Muscle layer of duodenum (tissue), 2 donors: Measurements from ENCODE around the gene LRRC38.

Source experiments
- H3K27ac ChIP-seq: one replicate; pipeline ENCODE4 v1.7.0; 2013; ENCODE audit warnings: mild to moderate bottlenecking, low read length
- H3K27me3 ChIP-seq: one replicate; pipeline ENCODE4 v1.7.0; 2013; ENCODE audit warnings: low read depth, mild to moderate bottlenecking, control low read depth, low read length
- H3K36me3 ChIP-seq, 2 donors: one replicate each; pipeline ENCODE4 v1.7.0; 2013; ENCODE audit warnings: low read length in 2 of 2, control low read depth in 1 of 2, mild to moderate bottlenecking in 1 of 2; ENCODE audit not compliant: insufficient read depth in 2 of 2, control insufficient read depth in 1 of 2
- H3K4me1 ChIP-seq, 2 donors: one replicate each; pipeline ENCODE4 v1.7.0; 2013; ENCODE audit warnings: low read length in 2 of 2, mild to moderate bottlenecking in 2 of 2, control low read depth in 1 of 2, moderate library complexity in 1 of 2; ENCODE audit not compliant: insufficient read depth in 2 of 2, control insufficient read depth in 1 of 2
- H3K4me3 ChIP-seq, 2 donors: one replicate each; pipeline ENCODE4 v1.7.0; 2013; ENCODE audit warnings: low read length in 2 of 2, low read depth in 1 of 2, mild to moderate bottlenecking in 1 of 2
- H3K9me3 ChIP-seq, 2 donors: one replicate each; pipeline ENCODE4 v1.7.0; 2013; ENCODE audit warnings: low read length in 2 of 2, control low read depth in 1 of 2, mild to moderate bottlenecking in 1 of 2; ENCODE audit not compliant: control insufficient read depth in 1 of 2
- donor health status: healthy.

Gene LRRC38

DNA sequence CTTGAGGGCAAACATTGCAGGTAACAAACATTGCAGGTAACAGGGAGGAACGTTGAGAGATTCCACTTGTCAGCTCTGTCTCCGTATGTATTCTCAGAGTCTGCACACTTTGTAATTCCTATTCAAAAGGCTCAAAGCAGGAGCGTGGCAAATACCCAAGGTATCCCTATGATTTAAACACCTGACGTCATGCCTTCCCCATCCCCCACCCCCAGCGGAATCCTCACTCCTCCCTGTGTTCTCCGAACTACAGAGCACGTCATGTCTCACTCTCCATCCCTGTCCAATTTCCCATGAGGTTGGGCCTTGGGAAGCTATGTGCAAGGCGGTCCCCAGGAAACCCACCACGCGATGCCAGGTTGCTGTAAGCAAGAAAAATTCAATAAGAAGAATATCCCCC, 2.8 kb upstream of the LRRC38 start:
- Histone ChIP-seq H3K27ac (no peak overlapping the region), H3K4me3 (no peak overlapping the region), H3K27me3 (peaks cover 29% of the 10 kb centered on the region), H3K9me3 (peaks cover 3 to 6% of the 10 kb centered on the region in 2 donors), H3K4me1 (peaks cover 0 to 12% of the 10 kb centered on the region in 2 donors), H3K36me3 (no peaks in the 10 kb centered on the region)

DNA sequence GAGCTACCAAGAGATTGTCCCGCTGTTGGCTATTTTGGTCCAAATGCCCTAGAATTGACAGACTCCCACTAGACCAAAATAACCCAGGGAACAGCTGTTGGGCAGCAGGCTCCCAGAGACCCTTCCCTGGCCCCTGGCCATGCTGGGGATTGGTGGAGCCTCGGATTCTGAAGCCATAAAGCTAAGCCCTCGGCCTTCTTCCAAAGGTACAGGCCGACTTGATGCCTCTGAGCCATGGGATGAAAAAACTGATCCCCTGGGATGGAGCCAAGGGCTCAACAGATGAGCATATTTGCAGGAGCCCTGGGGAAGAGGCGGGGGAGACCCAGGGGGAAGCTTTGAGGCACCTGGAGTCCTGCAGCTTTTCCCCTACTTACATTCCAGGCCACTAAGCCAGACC, 1.0 kb upstream of the LRRC38 start:
- Histone ChIP-seq H3K4me1 (peaks cover 0 to 12% of the 10 kb centered on the region in 2 donors), H3K4me3 (no peak overlapping the region), H3K27ac (no peak overlapping the region), H3K36me3 (no peaks in the 10 kb centered on the region), H3K9me3 (peaks cover 3 to 6% of the 10 kb centered on the region in 2 donors), H3K27me3 (peaks cover 33% of the 10 kb centered on the region)

- no peak overlapping the region for H3K4me3 ChIP-seq
- no peak overlapping the region for H3K27ac ChIP-seq
- H3K36me3 ChIP-seq, result no peaks in the 10 kb centered on the region
- H3K4me1 ChIP-seq, result peaks cover 0 to 12% of the 10 kb centered on the region in 2 donors
- peaks cover 33% of the 10 kb centered on the region for H3K27me3 ChIP-seq
- H3K9me3 ChIP-seq, result no peaks in the 10 kb centered on the region
These were observed 524 bp downstream of the LRRC38 start for GRCh38 chr1:13513063-13513894.

DNA sequence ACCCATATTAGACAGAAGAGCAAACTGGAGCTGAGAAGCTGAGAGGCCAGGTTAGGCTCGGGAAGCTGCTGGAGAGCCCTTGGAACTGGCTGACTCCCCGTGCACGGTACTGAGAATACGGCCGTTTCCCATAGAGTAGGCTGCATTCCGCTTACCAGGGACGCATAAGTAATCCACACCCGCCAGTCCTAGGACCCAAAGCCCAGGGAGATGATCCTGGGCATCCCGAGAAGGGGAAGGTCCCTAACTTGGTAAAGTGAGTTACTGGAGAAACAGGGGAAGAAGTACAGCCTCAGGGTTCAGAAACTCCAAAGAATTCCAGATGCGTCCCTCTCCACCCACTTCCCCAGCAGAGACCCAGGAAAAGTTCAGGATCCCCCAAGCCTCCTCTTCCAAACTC, 1.3 kb downstream of the LRRC38 start:
- no peak overlapping the region for H3K4me3 ChIP-seq
- H3K9me3 ChIP-seq, result no peaks in the 10 kb centered on the region
- H3K27ac ChIP-seq, result no peak overlapping the region
- no peaks in the 10 kb centered on the region for H3K36me3 ChIP-seq
- peaks cover 29% of the 10 kb centered on the region for H3K27me3 ChIP-seq
- H3K4me1 ChIP-seq, result peaks cover 0 to 12% of the 10 kb centered on the region in 2 donors

DNA sequence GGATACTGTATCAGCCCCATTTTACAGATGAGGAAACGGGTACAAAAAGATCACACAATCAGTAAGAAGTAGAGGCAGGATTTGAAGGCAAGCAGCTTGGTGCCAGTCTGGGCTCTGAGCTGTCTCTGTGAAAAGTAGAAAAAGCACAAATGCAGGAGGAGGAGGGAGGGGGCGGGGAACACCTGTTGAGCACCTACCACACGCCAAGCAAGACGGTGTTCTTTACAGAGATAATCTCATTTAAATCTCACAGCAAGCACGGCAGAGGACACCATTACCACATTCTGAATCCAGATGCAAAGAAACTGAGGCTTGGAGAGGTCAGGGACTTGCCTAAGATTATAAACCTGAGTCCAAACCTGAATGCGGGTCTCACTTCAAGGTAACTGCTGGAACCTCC, 3.3 kb downstream of the LRRC38 start:
- no peaks in the 10 kb centered on the region for H3K9me3 ChIP-seq
- no peak overlapping the region for H3K4me3 ChIP-seq
- peaks cover 0 to 12% of the 10 kb centered on the region in 2 donors for H3K4me1 ChIP-seq
- H3K27me3 ChIP-seq, result peaks cover 29% of the 10 kb centered on the region
- H3K27ac ChIP-seq, result no peak overlapping the region
- H3K36me3 ChIP-seq, result no peaks in the 10 kb centered on the region

GRCh38 chr1:13507075-13507474, 6.7 kb downstream of the LRRC38 start:
- no peaks in the 10 kb centered on the region for H3K4me1 ChIP-seq
- H3K27me3 ChIP-seq, result peaks cover 12% of the 10 kb centered on the region
- H3K4me3 ChIP-seq, result no peak overlapping the region
- H3K9me3 ChIP-seq, result no peaks in the 10 kb centered on the region
- H3K27ac ChIP-seq, result no peak overlapping the region
- no peaks in the 10 kb centered on the region for H3K36me3 ChIP-seq

- Histone ChIP-seq H3K4me1 (no peaks in the 10 kb centered on the region), H3K4me3 (no peak overlapping the region), H3K9me3 (no peaks in the 10 kb centered on the region), H3K27me3 (peaks cover 4% of the 10 kb centered on the region), H3K36me3 (no peaks in the 10 kb centered on the region), H3K27ac (no peak overlapping the region)
These were observed 8.8 kb downstream of the LRRC38 start for GRCh38 chr1:13505020-13505419.

DNA sequence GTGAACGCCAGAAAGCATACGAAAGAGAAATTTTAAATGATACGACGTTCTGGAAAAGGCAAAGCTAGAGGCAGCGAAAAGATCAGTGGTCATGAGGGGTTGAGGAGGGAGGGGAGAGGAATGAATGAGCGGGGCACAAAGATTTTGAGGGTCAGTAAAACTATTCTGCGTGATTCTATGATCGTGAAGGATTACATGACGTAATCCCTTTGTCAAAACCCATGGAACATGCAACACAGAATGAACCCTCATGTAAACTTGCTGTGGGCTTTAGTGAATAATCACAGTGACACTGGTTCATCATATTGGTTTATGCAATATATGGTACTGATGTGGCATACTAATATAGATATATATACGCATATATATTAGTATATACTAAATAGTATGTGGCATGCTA, 13.0 kb downstream of the LRRC38 start:
- Histone ChIP-seq H3K36me3 (no peaks in the 10 kb centered on the region), H3K27ac (no peak overlapping the region), H3K9me3 (no peaks in the 10 kb centered on the region), H3K4me1 (no peaks in the 10 kb centered on the region), H3K27me3 (peaks cover 4% of the 10 kb centered on the region), H3K4me3 (no peak overlapping the region)

GRCh38 chr1:13499422-13499821, 14.4 kb downstream of the LRRC38 start:
- Histone ChIP-seq H3K4me3 (no peak overlapping the region), H3K27ac (no peak overlapping the region), H3K27me3 (peaks cover 4% of the 10 kb centered on the region), H3K4me1 (no peaks in the 10 kb centered on the region), H3K9me3 (no peaks in the 10 kb centered on the region), H3K36me3 (no peaks in the 10 kb centered on the region)

GRCh38 chr1:13498553-13498952, 15.2 kb downstream of the LRRC38 start:
- no peak overlapping the region for H3K4me3 ChIP-seq
- H3K4me1 ChIP-seq, result no peaks in the 10 kb centered on the region
- no peak overlapping the region for H3K27ac ChIP-seq
- H3K9me3 ChIP-seq, result no peaks in the 10 kb centered on the region
- no peaks in the 10 kb centered on the region for H3K27me3 ChIP-seq
- no peaks in the 10 kb centered on the region for H3K36me3 ChIP-seq

GRCh38 chr1:13495186-13495585, 18.6 kb downstream of the LRRC38 start:
- H3K4me1 ChIP-seq, result no peaks in the 10 kb centered on the region
- no peaks in the 10 kb centered on the region for H3K9me3 ChIP-seq
- H3K4me3 ChIP-seq, result no peak overlapping the region
- H3K27ac ChIP-seq, result no peak overlapping the region
- H3K36me3 ChIP-seq, result no peaks in the 10 kb centered on the region
- no peaks in the 10 kb centered on the region for H3K27me3 ChIP-seq

DNA sequence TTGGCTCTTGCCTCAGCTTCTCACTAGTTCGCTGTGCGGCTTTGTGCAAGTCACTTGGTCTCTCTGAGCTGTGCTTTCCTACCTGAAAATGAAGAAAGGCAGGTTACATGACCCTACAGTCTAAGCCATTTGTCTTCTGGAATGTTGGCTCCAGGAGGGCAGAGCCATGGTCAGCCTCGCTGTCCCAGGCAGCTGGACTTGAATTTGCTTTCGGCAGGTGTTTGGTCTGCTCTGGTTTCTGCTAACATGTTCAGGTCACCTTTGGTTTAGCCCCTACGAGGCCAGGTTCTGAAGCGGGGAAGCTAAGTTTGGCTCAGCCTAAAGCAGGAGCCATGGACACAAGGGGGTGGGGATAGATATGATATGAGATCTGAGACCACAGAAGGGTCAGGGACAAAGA, 19.1 kb downstream of the LRRC38 start:
- Histone ChIP-seq H3K9me3 (no peaks in the 10 kb centered on the region), H3K4me3 (no peak overlapping the region), H3K36me3 (no peaks in the 10 kb centered on the region), H3K4me1 (no peaks in the 10 kb centered on the region), H3K27me3 (no peaks in the 10 kb centered on the region), H3K27ac (no peak overlapping the region)
